GM12801 (cell line): Measurements from ENCODE around the gene RNF183.

ENCODE experiments used
- CTCF ChIP-seq: IDR thresholded peaks from one replicate; pipeline ENCODE4 v1.5.1; 2011; ENCODE audit warnings: control low read depth; ENCODE audit not compliant: insufficient read length; ENCODE audit errors: extremely low read depth

The RNF183 gene

GRCh38 chr9:113348437-113348836 lies 45.3 kb upstream of the RNF183 start:
- TF ChIP-seq CTCF, result no peak

GRCh38 chr9:113345671-113346070 lies 42.5 kb upstream of the RNF183 start:
- no peak for TF ChIP-seq CTCF

GRCh38 chr9:113345190-113345589 lies 42.0 kb upstream of the RNF183 start:
- TF ChIP-seq CTCF, result no peak

GRCh38 chr9:113343732-113344231 lies 40.6 kb upstream of the RNF183 start:
- TF ChIP-seq CTCF, result no peak

GRCh38 chr9:113341712-113342410 lies 38.7 kb upstream of the RNF183 start:
- no peak for TF ChIP-seq CTCF

- TF ChIP-seq CTCF, result no peak
Measured at GRCh38 chr9:113340011-113340699, 37.0 kb upstream of the RNF183 start, which contains the start of gene WDR31. Gene WDR31, minus strand, starts transcription at chr9:113340275. Its CDS starts 8,253 bp downstream, at chr9:113332022.

GRCh38 chr9:113337714-113338113 lies 34.5 kb upstream of the RNF183 start:
- TF ChIP-seq CTCF, result no peak
